Measurements from ENCODE around the gene EXOC3L2. TPM values are rescaled to one million over a fixed set of nuclear protein-coding genes. Genes with fewer than 3 reads are reported as not detected.

Gene EXOC3L2
- total RNA-seq, 1 donor from 2014 or later: not detected

GRCh38 chr19:45283443-45284033 is 38.3 kb upstream of the EXOC3L2 start:
- peak overlapping the region; percentile 12 for H3K4me3 Mint-ChIP-seq
- ATAC-seq (ENCODE audit: low read depth): peak; percentile 56

GRCh38 chr19:45280471-45280961 is 35.3 kb upstream of the EXOC3L2 start:
- TF ChIP-seq CTCF (IDR thresholded peaks at IDR 0.05): no peak
- peaks cover 7% of the 10 kb centered on the region for H3K4me1 Mint-ChIP-seq
- no peak overlapping the region for H3K4me3 Mint-ChIP-seq
- ChIA-PET POLR2A (no interaction called here), CTCF (no interaction called here)
- peaks cover 5% of the 10 kb centered on the region for H3K9me3 Mint-ChIP-seq
- H3K36me3 Mint-ChIP-seq (ENCODE audit: low read depth): peaks cover 50% of the 10 kb centered on the region
- H3K27ac Mint-ChIP-seq: no peak overlapping the region
- intact Hi-C loops (cut with micrococcal nuclease): no loop called here
- no peaks in the 10 kb centered on the region for H3K27me3 Mint-ChIP-seq
- ATAC-seq (ENCODE audit: low read depth) (no peak), DNase-seq (no peak)

More at GRCh38 chr19:45283443-45284033, 38.3 kb upstream of the EXOC3L2 start:
- peaks cover 5% of the 10 kb centered on the region for H3K9me3 Mint-ChIP-seq
- H3K27ac Mint-ChIP-seq: peak overlapping the region; percentile 46
- CTCF ChIA-PET: no interaction called here
- no peak for DNase-seq
- intact Hi-C loops (cut with micrococcal nuclease): no loop called here
- H3K27me3 Mint-ChIP-seq: no peaks in the 10 kb centered on the region
- TF ChIP-seq CTCF (IDR thresholded peaks at IDR 0.05): no peak
- H3K4me1 Mint-ChIP-seq: peaks cover 7% of the 10 kb centered on the region
- POLR2A ChIA-PET: no interaction called here
- H3K36me3 Mint-ChIP-seq (ENCODE audit: low read depth): peaks cover 47% of the 10 kb centered on the region

- no peak overlapping the region for H3K4me3 Mint-ChIP-seq
- no peaks in the 10 kb centered on the region for H3K27me3 Mint-ChIP-seq
- peaks cover 55% of the 10 kb centered on the region for H3K36me3 Mint-ChIP-seq (ENCODE audit: low read depth)
- POLR2A ChIA-PET: no interaction called here
- no peak overlapping the region for H3K27ac Mint-ChIP-seq
- DNase-seq (no peak), ATAC-seq (ENCODE audit: low read depth) (no peak)
- CTCF ChIA-PET: no interaction called here
- H3K9me3 Mint-ChIP-seq: peaks cover 5% of the 10 kb centered on the region
- TF ChIP-seq CTCF (IDR thresholded peaks at IDR 0.05): no peak
- intact Hi-C loops (cut with micrococcal nuclease): no loop called here
- H3K4me1 Mint-ChIP-seq: peaks cover 7% of the 10 kb centered on the region
Measured at GRCh38 chr19:45279587-45280192, 34.5 kb upstream of the EXOC3L2 start.

GRCh38 chr19:45278087-45278486 is 32.9 kb upstream of the EXOC3L2 start:
- H3K9me3 Mint-ChIP-seq: no peaks in the 10 kb centered on the region
- DNase-seq: no peak
- POLR2A ChIA-PET: no interaction called here
- H3K4me3 Mint-ChIP-seq: no peak overlapping the region
- H3K27me3 Mint-ChIP-seq: no peaks in the 10 kb centered on the region
- H3K4me1 Mint-ChIP-seq: no peaks in the 10 kb centered on the region
- no peak for ATAC-seq (ENCODE audit: low read depth)
- H3K27ac Mint-ChIP-seq: no peak overlapping the region
- CTCF ChIA-PET: no interaction called here
- no peak for TF ChIP-seq CTCF (IDR thresholded peaks at IDR 0.05)
- peaks cover 63% of the 10 kb centered on the region for H3K36me3 Mint-ChIP-seq (ENCODE audit: low read depth)
- intact Hi-C loops (cut with micrococcal nuclease): no loop called here

- Mint-ChIP-seq H3K27ac (no peak overlapping the region), H3K9me3 (no peaks in the 10 kb centered on the region), H3K27me3 (no peaks in the 10 kb centered on the region), H3K36me3 (ENCODE audit: low read depth) (peaks cover 72% of the 10 kb centered on the region), H3K4me3 (no peak overlapping the region), H3K4me1 (no peaks in the 10 kb centered on the region)
- intact Hi-C loops (cut with micrococcal nuclease): no loop called here
- ChIA-PET POLR2A (interaction anchor here (0.5 kb wide), 1 partner anchor 49 kb away, joined by 3 read pairs; no protein-coding TSS in a partner anchor), CTCF (no interaction called here)
- no peak for TF ChIP-seq CTCF (IDR thresholded peaks at IDR 0.05)
- DNase-seq (no peak), ATAC-seq (ENCODE audit: low read depth) (no peak)
Measured at GRCh38 chr19:45276284-45276687, 31.1 kb upstream of the EXOC3L2 start.

Data from activated B cell treated with CpG ODN at 0.5 μM for 24 hours (primary cell).